BLaER1 treated with 17β-estradiol and CSF1 and Interleukin-3, amounts not matched to agents 10 nM and 100 nM (cell line): ENCODE data around the gene PPM1K.

ENCODE experiments used
- H3K27ac ChIP-seq, 11 experiments: shearing (Covaris generic); formaldehyde crosslinking; 2 replicates each; pipeline ENCODE4 v1.8.1; 2022
- H3K27me3 ChIP-seq, 11 experiments: shearing (Covaris generic); formaldehyde crosslinking; 2 replicates each; pipeline ENCODE4 v1.8.1; 2022
- H3K36me3 ChIP-seq, 11 experiments: shearing (Covaris generic); formaldehyde crosslinking; 2 replicates each; pipeline ENCODE4 v1.8.1; 2022
- H3K4me1 ChIP-seq, 10 experiments: shearing (Covaris generic); formaldehyde crosslinking; 2 replicates each; pipeline ENCODE4 v1.8.1; 2022
- H3K4me2 ChIP-seq, 11 experiments: shearing (Covaris generic); formaldehyde crosslinking; 2 replicates each; pipeline ENCODE4 v1.8.1; 2022
- H3K4me3 ChIP-seq, 10 experiments: shearing (Covaris generic); formaldehyde crosslinking; 2 replicates each; pipeline ENCODE4 v1.8.1; 2022
- H3K9ac ChIP-seq, 11 experiments: shearing (Covaris generic); formaldehyde crosslinking; 2 replicates each; pipeline ENCODE4 v1.8.1; 2022
- H3K9me3 ChIP-seq, 11 experiments: shearing (Covaris generic); formaldehyde crosslinking; replicated peaks in 1 of 11; 2 replicates each; pipeline ENCODE4 v1.8.1; 2022
- H4K20me1 ChIP-seq, 11 experiments: shearing (Covaris generic); formaldehyde crosslinking; 2 replicates each; pipeline ENCODE4 v1.8.1; 2022
- Cebpa-rat ChIP-seq, 11 experiments: shearing (Covaris generic); IDR thresholded peaks; 2 replicates each; pipeline ENCODE4 v1.8.1; 2022

PPM1K gene

DNA sequence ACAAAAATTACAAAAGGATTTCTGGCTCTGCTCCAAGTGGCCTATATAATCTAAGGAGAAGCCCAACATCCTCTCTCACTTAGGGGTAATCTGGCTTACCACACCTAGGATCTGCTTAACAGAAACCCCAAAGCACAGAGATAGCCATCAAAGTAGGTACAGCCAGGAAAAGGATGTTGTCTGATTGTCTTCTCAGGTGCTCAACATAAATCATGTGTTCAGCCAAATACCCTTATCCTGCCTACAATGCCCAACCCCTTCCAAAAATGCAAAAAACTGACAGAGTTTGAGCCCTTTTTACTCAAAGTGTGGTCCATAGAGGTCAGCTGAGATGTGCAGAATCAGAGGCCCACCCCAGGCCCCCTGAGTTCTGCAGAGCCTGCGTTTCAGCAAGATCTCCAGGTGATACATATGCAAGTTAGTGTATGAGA lies 53.9 kb downstream of the PPM1K start:
- H3K9ac ChIP-seq: no peak overlapping the region
- no peaks in the 10 kb centered on the region for H4K20me1 ChIP-seq
- no peaks in the 10 kb centered on the region for H3K27me3 ChIP-seq
- no peak overlapping the region for H3K4me3 ChIP-seq
- peaks cover 8 to 24% (median 17%) of the 10 kb centered on the region in 11 experiments; a peak in 20 of 22 replicates for H3K9me3 ChIP-seq
- H3K27ac ChIP-seq: no peak overlapping the region
- H3K4me2 ChIP-seq: no peak overlapping the region
- H3K4me1 ChIP-seq: peaks cover 0 to 9% (median 0%) of the 10 kb centered on the region in 10 experiments; a peak in 3 of 20 replicates
- no peaks in the 10 kb centered on the region for H3K36me3 ChIP-seq
- TF ChIP-seq Cebpa-rat (IDR thresholded peaks at IDR 0.05): no peak

DNA sequence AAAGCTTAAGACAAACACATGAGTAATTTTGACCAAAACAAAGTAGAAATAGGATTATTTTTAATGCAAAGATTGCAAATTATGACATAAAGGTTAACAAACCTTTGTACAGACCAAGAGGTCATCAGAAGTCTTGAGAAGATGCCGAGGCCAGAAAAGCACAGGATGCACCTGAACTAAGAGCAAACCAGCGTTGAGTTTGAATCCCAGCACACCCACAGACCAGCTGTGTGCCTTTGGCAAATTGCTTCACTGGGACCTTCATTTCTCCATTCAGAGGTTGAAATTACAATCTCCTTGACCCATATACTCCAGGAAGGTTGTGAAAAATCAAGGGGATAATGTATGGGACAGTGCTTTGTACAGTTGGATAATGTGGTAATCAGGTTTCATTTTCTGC lies 56.6 kb downstream of the PPM1K start:
- Histone ChIP-seq H3K27me3 (no peaks in the 10 kb centered on the region), H3K4me1 (peaks cover 0 to 9% (median 0%) of the 10 kb centered on the region in 10 experiments; a peak in 3 of 20 replicates), H3K4me3 (no peak overlapping the region), H3K27ac (peak overlapping the region in 3 of 11 experiments; percentile 55 to 65 (median 56); a peak in 7 of 22 replicates), H3K9ac (no peak overlapping the region), H3K9me3 (peaks cover 10 to 21% (median 14%) of the 10 kb centered on the region in 11 experiments; a peak in 21 of 22 replicates), H4K20me1 (no peaks in the 10 kb centered on the region), H3K36me3 (no peaks in the 10 kb centered on the region), H3K4me2 (peak overlapping the region in 3 of 11 experiments; percentile 2 to 11 (median 7); a peak in 3 of 22 replicates)
- TF ChIP-seq Cebpa-rat (IDR thresholded peaks at IDR 0.05): peak in 1 of 11 experiments; percentile 65; a peak in 1 of 22 replicates

DNA sequence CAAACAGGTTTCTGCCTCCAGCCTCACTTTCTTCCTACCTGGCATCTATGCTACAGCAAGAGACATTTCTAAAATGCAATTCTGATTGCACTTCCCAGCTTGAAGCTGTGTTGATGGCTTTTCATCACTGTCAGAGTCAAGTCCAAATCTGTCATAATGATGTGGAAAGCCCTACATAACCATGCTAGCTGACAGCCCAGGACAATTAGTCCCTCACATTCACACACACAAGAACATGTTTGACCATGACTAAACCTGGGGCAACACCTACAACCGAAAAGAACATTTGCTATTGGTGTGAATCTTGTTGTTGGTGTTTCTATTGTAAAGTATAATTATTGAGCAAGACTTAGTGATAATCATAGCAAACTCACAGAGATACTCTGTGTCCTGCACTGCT lies 58.2 kb downstream of the PPM1K start:
- H3K36me3 ChIP-seq: no peaks in the 10 kb centered on the region
- TF ChIP-seq Cebpa-rat (IDR thresholded peaks at IDR 0.05): no peak
- H3K4me3 ChIP-seq: no peak overlapping the region
- H3K4me1 ChIP-seq: peaks cover 0 to 9% (median 0%) of the 10 kb centered on the region in 10 experiments; a peak in 3 of 20 replicates
- H3K27ac ChIP-seq: no peak overlapping the region
- H4K20me1 ChIP-seq: no peaks in the 10 kb centered on the region
- H3K9ac ChIP-seq: no peak overlapping the region
- H3K9me3 ChIP-seq: peaks cover 21 to 37% (median 28%) of the 10 kb centered on the region in 11 experiments; a peak in 21 of 22 replicates
- no peak overlapping the region for H3K4me2 ChIP-seq
- H3K27me3 ChIP-seq: no peaks in the 10 kb centered on the region

DNA sequence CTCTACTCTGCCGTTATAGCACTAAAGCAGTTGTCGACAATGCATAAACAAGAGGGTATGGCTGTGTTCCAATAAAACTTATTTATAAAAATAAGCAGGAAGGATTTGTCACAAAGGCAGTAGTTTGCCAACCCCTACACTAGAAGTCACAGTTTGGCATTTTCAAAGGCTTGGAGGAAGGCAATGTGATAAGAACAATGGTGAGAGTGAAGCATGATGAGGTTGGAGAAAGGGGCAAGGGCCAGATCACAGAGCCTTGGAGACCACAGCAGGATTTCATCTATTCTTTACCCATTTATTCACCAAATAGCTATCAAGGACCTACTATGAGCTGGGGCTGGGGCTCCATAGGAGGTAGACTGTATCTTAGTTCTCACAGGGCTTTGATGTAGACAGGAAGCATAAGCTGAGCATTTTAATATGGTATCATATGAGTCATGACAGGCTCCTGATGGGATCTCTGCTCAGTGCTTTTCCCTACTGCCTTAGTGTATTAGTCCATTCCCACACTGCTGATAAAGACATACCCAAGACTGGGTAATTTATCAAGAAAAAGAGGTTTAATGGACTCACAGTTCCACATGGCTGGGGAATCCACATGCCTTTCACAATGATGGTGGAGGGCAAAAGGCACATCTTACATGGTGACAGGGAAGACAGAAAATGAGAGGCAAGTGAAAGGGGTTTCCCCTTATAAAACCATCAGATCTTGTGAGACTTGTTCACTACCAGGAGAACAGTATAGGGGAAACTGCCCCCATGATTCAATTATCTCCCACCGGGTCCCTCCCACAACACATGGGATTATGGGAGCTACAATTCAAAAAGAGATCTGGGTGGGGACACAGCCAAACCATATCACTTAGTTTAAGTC lies 58.9 kb downstream of the PPM1K start:
- Histone ChIP-seq H3K36me3 (no peaks in the 10 kb centered on the region), H3K27ac (no peak overlapping the region), H3K4me2 (no peak overlapping the region), H3K27me3 (no peaks in the 10 kb centered on the region), H3K9me3 (peaks cover 21 to 44% (median 32%) of the 10 kb centered on the region in 11 experiments; a peak in 21 of 22 replicates), H4K20me1 (no peaks in the 10 kb centered on the region), H3K4me1 (peaks cover 0 to 9% (median 0%) of the 10 kb centered on the region in 10 experiments; a peak in 3 of 20 replicates), H3K4me3 (no peak overlapping the region), H3K9ac (no peak overlapping the region)
- TF ChIP-seq Cebpa-rat (IDR thresholded peaks at IDR 0.05): no peak

DNA sequence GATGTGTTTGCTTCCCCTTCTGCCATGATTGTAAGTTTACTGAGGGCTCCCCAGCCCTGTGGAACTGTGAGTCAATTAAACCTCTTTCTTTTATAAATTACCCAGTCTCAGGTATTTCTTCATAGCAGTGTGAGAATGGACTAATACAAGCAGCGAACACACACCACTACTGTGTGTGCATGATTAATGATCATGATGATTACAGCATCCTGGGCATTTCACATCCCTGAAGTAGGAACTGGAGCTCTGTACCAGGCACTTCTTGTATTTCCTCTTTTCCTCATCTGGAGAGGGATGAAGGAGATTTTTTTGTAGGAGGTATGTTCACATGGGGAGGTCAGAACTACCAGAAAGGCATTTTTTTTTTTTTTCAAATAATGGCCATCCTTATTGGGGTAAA lies 60.8 kb downstream of the PPM1K start:
- no peak overlapping the region for H3K27ac ChIP-seq
- H3K4me1 ChIP-seq: peaks cover 0 to 9% (median 0%) of the 10 kb centered on the region in 10 experiments; a peak in 3 of 20 replicates
- H4K20me1 ChIP-seq: no peaks in the 10 kb centered on the region
- peaks cover 14 to 37% (median 27%) of the 10 kb centered on the region in 11 experiments; a peak in 20 of 22 replicates for H3K9me3 ChIP-seq
- no peak overlapping the region for H3K4me2 ChIP-seq
- H3K4me3 ChIP-seq: no peak overlapping the region
- H3K9ac ChIP-seq: no peak overlapping the region
- TF ChIP-seq Cebpa-rat (IDR thresholded peaks at IDR 0.05): no peak
- H3K36me3 ChIP-seq: no peaks in the 10 kb centered on the region
- H3K27me3 ChIP-seq: no peaks in the 10 kb centered on the region

DNA sequence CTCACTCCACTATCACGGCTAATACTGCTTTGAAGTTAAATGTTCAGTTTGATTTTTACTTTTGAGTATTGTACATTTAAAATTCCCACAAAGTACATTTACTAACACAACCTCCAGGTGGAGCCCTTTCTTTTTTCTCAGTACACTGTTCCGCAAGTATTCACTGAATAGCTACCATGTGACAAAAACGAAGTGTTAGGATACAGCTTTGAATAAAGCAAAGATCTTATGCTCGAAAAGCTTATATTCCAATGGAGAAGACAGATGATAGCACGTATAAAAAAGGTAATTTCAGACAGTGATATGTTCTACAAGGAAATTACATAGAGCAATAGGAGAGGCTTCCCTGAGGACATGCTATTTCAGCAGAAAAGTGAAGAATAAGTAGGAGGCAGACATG lies 65.3 kb downstream of the PPM1K start:
- TF ChIP-seq Cebpa-rat (IDR thresholded peaks at IDR 0.05): no peak
- H3K27ac ChIP-seq: no peak overlapping the region
- H3K4me2 ChIP-seq: 0 out of 22 replicates have a peak overlapping the region, but pooled peaks of 1 of the 11 experiments have one; percentile 29
- no peaks in the 10 kb centered on the region for H4K20me1 ChIP-seq
- H3K9me3 ChIP-seq: peaks cover 10 to 30% (median 22%) of the 10 kb centered on the region in 11 experiments; a peak in 19 of 22 replicates
- no peaks in the 10 kb centered on the region for H3K27me3 ChIP-seq
- H3K4me1 ChIP-seq: no peaks in the 10 kb centered on the region
- no peaks in the 10 kb centered on the region for H3K36me3 ChIP-seq
- no peak overlapping the region for H3K9ac ChIP-seq
- no peak overlapping the region for H3K4me3 ChIP-seq

DNA sequence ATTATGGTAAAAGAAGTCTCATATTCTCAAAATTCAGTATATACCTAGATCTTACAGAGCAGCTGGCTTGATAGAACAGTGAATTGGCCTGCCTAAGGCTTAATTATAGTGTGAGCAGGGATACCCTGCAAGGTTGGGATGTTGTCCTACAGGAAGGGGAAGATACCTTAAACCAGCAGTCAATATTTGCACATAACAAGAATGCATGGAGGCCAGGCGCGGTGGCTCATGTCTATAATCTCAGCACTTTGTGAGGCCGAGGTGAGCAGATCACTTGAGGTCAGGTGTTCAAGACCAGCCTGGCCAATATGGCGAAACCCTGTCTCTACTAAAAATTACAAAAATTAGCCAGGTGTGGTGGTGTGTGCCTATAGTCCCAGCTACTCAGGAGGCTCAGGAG lies 67.2 kb downstream of the PPM1K start:
- Histone ChIP-seq H3K4me1 (no peaks in the 10 kb centered on the region), H3K27me3 (no peaks in the 10 kb centered on the region), H3K9ac (no peak overlapping the region), H3K9me3 (peaks cover 4 to 21% (median 15%) of the 10 kb centered on the region in 11 experiments; a peak in 19 of 22 replicates), H3K36me3 (no peaks in the 10 kb centered on the region), H3K4me2 (no peak overlapping the region), H3K27ac (no peak overlapping the region), H3K4me3 (no peak overlapping the region), H4K20me1 (no peaks in the 10 kb centered on the region)
- no peak for TF ChIP-seq Cebpa-rat (IDR thresholded peaks at IDR 0.05)

DNA sequence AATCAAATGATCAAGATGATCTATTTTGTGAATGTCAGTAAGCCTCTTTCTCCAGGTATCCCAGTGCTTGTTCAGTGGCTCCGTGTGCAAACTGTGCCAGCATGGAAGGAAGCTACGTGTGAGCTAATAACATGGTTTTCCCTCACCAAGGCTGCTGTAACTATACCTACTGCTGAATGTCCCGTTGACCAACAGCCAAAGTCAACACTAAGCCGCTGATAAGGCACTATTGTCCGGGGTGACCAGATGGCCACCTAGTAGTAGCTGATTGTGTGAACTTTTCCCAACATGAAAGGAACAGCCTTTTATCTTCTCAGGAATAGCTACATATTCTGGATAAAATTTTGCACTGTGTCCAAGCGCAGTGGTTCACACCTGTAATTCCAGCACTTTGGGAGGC lies 68.0 kb downstream of the PPM1K start:
- no peaks in the 10 kb centered on the region for H4K20me1 ChIP-seq
- H3K4me3 ChIP-seq: no peak overlapping the region
- peaks cover 0 to 14% (median 9%) of the 10 kb centered on the region in 11 experiments; a peak in 12 of 22 replicates for H3K9me3 ChIP-seq
- no peaks in the 10 kb centered on the region for H3K4me1 ChIP-seq
- H3K4me2 ChIP-seq: no peak overlapping the region
- no peaks in the 10 kb centered on the region for H3K27me3 ChIP-seq
- no peak overlapping the region for H3K27ac ChIP-seq
- TF ChIP-seq Cebpa-rat (IDR thresholded peaks at IDR 0.05): no peak
- H3K9ac ChIP-seq: no peak overlapping the region
- H3K36me3 ChIP-seq: no peaks in the 10 kb centered on the region

DNA sequence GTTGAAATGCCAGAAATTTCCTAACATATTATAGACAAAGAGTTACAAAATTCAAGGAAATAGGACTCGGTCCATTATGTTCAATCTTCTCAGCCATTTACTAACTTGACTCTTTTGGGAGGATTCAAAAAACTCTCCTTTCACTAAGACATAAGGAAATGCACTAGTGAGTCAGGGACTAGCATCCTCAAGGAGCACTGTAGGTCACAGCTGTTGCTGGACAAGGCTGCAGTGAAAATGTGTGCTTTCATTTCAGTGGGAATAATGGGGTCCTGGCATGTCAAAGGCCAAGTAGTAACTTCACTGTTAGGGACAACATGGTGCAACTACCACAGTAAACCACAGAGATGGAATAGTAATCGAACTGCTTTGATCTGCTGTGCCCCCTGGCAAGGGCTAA lies 69.0 kb downstream of the PPM1K start:
- Histone ChIP-seq H3K4me3 (no peak overlapping the region), H4K20me1 (no peaks in the 10 kb centered on the region), H3K27ac (no peak overlapping the region), H3K9me3 (peaks cover 0 to 3% (median under 1%) of the 10 kb centered on the region in 11 experiments; a peak in 8 of 22 replicates), H3K4me2 (no peak overlapping the region), H3K4me1 (no peaks in the 10 kb centered on the region), H3K9ac (no peak overlapping the region), H3K36me3 (no peaks in the 10 kb centered on the region), H3K27me3 (no peaks in the 10 kb centered on the region)
- TF ChIP-seq Cebpa-rat (IDR thresholded peaks at IDR 0.05): no peak
